Neural cell (in vitro differentiated cells): ENCODE results near the gene PPP1R15B. TPM values are rescaled to one million over a fixed set of nuclear protein-coding genes. Genes with fewer than 3 reads are reported as not detected.

Experiments used
- H2AFZ ChIP-seq: fragments of 200-600, 300-800 bp; sonication (generic), shearing (Covaris generic); 2 replicates; pipeline ENCODE4 v1.6.0; 2014; ENCODE audit warnings: low read depth, mild to moderate bottlenecking, antibody characterized with exemption, low read length, moderate library complexity
- H3F3A ChIP-seq: fragments of 200-600 bp; shearing (Covaris generic); 2 replicates; pipeline ENCODE4 v1.6.1; 2016; ENCODE audit warnings: mild to moderate bottlenecking, moderate library complexity, mixed read lengths, antibody characterized with exemption, low read length; ENCODE audit not compliant: insufficient read depth, poor library complexity, severe bottlenecking
- H3K27ac ChIP-seq: fragments of 200-600, 300-800 bp; sonication (generic), shearing (Covaris generic); 2 replicates; pipeline ENCODE4 v1.5.1; 2014; ENCODE audit warnings: mild to moderate bottlenecking, low read length, moderate library complexity
- H3K27me3 ChIP-seq: fragments of 300-800, 200-600 bp; sonication (generic), shearing (Covaris generic); 2 replicates; pipeline ENCODE4 v1.6.0; 2014; ENCODE audit warnings: mild to moderate bottlenecking, low read depth, low read length, moderate library complexity; ENCODE audit not compliant: insufficient read depth
- H3K36me3 ChIP-seq: fragments of 300-800, 200-600 bp; sonication (generic), shearing (Covaris generic); 2 replicates; pipeline ENCODE4 v1.5.1; 2014; ENCODE audit warnings: mild to moderate bottlenecking, antibody characterized with exemption, low read length, moderate library complexity; ENCODE audit not compliant: insufficient read depth
- H3K4me2 ChIP-seq: fragments of 300-800, 200-600 bp; sonication (generic), shearing (Covaris generic); 2 replicates; pipeline ENCODE4 v1.6.0; 2014; ENCODE audit warnings: mild to moderate bottlenecking, low read length
- H3K4me3 ChIP-seq: fragments of 300-800, 200-600 bp; sonication (generic), shearing (Covaris generic); 2 replicates; pipeline ENCODE4 v1.5.1; 2014; ENCODE audit warnings: mild to moderate bottlenecking, low read length, moderate library complexity
- H3K79me2 ChIP-seq: fragments of 200-600 bp; shearing (Covaris generic); replicated peaks from 2 replicates; pipeline ENCODE4 v1.6.0; 2014; ENCODE audit warnings: mild to moderate bottlenecking, low read length, moderate library complexity; ENCODE audit not compliant: insufficient read depth
- H3K9ac ChIP-seq: fragments of 300-800, 200-600 bp; sonication (generic), shearing (Covaris generic); 2 replicates; pipeline ENCODE4 v1.6.1; 2016; ENCODE audit warnings: mild to moderate bottlenecking, low read length, mixed read lengths
- H3K9me2 ChIP-seq: fragments of 200-600 bp; shearing (Covaris generic); 2 replicates; pipeline ENCODE4 v1.6.1; 2016; ENCODE audit warnings: mild to moderate bottlenecking, low read length, mixed read lengths; ENCODE audit not compliant: insufficient read depth
- H3K9me3 ChIP-seq: fragments of 200-600, 300-800 bp; sonication (generic), shearing (Covaris generic); 2 replicates; pipeline ENCODE4 v1.6.1; 2016; ENCODE audit warnings: mild to moderate bottlenecking, mixed run types, low read length, moderate library complexity, mixed read lengths
- H4K20me1 ChIP-seq: fragments of 200-600 bp; shearing (Covaris generic); 2 replicates; pipeline ENCODE4 v1.6.1; 2016; ENCODE audit warnings: mild to moderate bottlenecking, mixed run types; ENCODE audit not compliant: insufficient read depth
- EP300 ChIP-seq: fragments of 450-650 bp; conservative IDR thresholded peaks from 2 replicates; pipeline ENCODE4 v1.6.1; 2014; ENCODE audit warnings: antibody characterized with exemption, mild to moderate bottlenecking, moderate library complexity; ENCODE audit not compliant: poor library complexity, severe bottlenecking
- EZH2 ChIP-seq: fragments of 200-600, 300-800 bp; shearing (Covaris generic), sonication (generic); IDR thresholded peaks from 2 replicates; pipeline ENCODE4 v1.6.1; 2014; ENCODE audit warnings: antibody characterized with exemption, low read length, borderline replicate concordance, mild to moderate bottlenecking; ENCODE audit not compliant: insufficient read depth, poor library complexity, severe bottlenecking
- MXI1 ChIP-seq: fragments of 450-650 bp; conservative IDR thresholded peaks from 2 replicates; pipeline ENCODE4 v1.6.1; 2014; ENCODE audit warnings: antibody characterized with exemption, mild to moderate bottlenecking; ENCODE audit not compliant: poor library complexity, severe bottlenecking
- POLR2AphosphoS5 ChIP-seq: IDR thresholded peaks from 2 replicates; pipeline ENCODE4 v1.6.1; 2012
- RAD21 ChIP-seq: fragments of 450-650 bp; conservative IDR thresholded peaks from 2 replicates; pipeline ENCODE4 v1.6.1; 2014; ENCODE audit warnings: antibody characterized with exemption, mild to moderate bottlenecking, moderate library complexity
- SMC3 ChIP-seq: fragments of 450-650 bp; conservative IDR thresholded peaks from 2 replicates; pipeline ENCODE4 v1.6.1; 2014; ENCODE audit warnings: antibody characterized with exemption, mild to moderate bottlenecking, moderate library complexity; ENCODE audit not compliant: poor library complexity
- TAF1 ChIP-seq: IDR thresholded peaks from 2 replicates; pipeline ENCODE4 v1.6.1; 2012; ENCODE audit warnings: low read depth
- polyA plus RNA-seq: library from polyadenylated mRNA; depleted of rRNA; stranded (reverse); fragments of >200 nt; gene quantifications from 2 replicates; pipeline ENCODE4 v1.2.3, GENCODE V29; 2014
- TF ChIP-seq, protein P1 (sequence below): fragments of 450-650 bp; IDR thresholded peaks from 2 replicates; pipeline ENCODE4 v1.5.1; 2014; ENCODE audit warnings: antibody characterized with exemption, mild to moderate bottlenecking, moderate library complexity; ENCODE audit not compliant: poor library complexity, severe bottlenecking
- TF ChIP-seq, protein P2 (sequence below): IDR thresholded peaks from 2 replicates; pipeline ENCODE4 v1.6.1; 2012; ENCODE audit warnings: borderline replicate concordance

The PPP1R15B gene
- polyA plus RNA-seq, 1 donor from 2014 or later = 30.1 TPM

DNA sequence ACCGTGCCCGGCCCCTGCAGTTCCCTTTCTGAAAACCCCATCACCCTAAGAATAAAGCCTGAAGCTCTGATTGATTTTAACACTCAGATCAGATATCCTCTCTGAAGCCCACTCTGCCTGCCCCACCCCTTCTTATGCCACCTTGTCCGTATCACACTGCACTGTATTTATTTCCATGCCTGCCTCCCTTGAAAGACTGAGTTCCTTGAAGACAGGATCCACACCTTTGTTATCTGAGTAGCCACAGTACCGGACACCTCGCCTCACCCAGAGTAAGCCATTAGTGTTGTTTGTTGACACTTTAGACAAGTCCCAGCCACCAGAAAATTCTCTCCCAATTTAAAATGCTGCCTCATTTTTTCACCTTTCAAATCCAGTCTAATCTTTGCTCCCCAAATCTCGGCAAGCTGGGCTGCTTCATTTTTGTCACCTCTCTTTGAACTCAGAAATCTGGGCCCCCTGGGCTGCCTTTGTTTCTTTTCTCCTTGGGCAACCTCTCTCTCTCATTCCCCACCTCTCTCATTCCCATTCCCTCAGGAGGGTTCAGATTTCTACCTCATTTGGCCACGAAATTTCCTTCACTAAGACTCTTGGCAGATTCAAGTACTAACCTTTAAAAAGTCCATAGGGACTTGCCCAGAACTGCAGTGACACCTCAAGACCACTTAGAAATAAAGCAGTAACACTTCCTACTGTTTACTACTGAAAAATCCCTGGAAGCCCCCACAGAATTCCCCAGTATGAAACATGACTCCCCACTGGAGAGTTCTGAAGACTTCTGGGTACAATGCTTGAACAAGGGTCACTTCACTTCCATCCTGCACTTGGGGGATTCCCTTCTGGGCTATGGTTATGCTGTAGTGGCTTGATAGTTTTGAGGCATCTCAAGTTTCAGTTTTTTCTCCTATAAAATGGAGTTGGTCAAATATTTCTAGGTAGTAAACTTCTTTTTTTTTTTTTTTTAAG lies 8.7 kb upstream of the PPP1R15B start:
- Histone ChIP-seq H3K79me2 (no peaks in the 10 kb centered on the region), H3K27me3 (no peaks in the 10 kb centered on the region), H4K20me1 (no peaks in the 10 kb centered on the region), H3K36me3 (peaks cover 8% of the 10 kb centered on the region), H3K27ac (no peak overlapping the region), H2AFZ (no peak overlapping the region), H3K9ac (no peak overlapping the region), H3K9me2 (no peaks in the 10 kb centered on the region), H3K9me3 (no peaks in the 10 kb centered on the region), H3K4me3 (no peak overlapping the region), H3K4me2 (no peak overlapping the region), H3F3A (no peaks in the 10 kb centered on the region)
- TF ChIP-seq TAF1 (no peak), EZH2 (no peak), POLR2AphosphoS5 (no peak), EP300 (no peak), RAD21 (no peak), MXI1 (no peak), SMC3 (no peak)
- TF ChIP-seq, protein P1, sequence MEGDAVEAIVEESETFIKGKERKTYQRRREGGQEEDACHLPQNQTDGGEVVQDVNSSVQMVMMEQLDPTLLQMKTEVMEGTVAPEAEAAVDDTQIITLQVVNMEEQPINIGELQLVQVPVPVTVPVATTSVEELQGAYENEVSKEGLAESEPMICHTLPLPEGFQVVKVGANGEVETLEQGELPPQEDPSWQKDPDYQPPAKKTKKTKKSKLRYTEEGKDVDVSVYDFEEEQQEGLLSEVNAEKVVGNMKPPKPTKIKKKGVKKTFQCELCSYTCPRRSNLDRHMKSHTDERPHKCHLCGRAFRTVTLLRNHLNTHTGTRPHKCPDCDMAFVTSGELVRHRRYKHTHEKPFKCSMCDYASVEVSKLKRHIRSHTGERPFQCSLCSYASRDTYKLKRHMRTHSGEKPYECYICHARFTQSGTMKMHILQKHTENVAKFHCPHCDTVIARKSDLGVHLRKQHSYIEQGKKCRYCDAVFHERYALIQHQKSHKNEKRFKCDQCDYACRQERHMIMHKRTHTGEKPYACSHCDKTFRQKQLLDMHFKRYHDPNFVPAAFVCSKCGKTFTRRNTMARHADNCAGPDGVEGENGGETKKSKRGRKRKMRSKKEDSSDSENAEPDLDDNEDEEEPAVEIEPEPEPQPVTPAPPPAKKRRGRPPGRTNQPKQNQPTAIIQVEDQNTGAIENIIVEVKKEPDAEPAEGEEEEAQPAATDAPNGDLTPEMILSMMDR = no peak
- TF ChIP-seq, protein P2, sequence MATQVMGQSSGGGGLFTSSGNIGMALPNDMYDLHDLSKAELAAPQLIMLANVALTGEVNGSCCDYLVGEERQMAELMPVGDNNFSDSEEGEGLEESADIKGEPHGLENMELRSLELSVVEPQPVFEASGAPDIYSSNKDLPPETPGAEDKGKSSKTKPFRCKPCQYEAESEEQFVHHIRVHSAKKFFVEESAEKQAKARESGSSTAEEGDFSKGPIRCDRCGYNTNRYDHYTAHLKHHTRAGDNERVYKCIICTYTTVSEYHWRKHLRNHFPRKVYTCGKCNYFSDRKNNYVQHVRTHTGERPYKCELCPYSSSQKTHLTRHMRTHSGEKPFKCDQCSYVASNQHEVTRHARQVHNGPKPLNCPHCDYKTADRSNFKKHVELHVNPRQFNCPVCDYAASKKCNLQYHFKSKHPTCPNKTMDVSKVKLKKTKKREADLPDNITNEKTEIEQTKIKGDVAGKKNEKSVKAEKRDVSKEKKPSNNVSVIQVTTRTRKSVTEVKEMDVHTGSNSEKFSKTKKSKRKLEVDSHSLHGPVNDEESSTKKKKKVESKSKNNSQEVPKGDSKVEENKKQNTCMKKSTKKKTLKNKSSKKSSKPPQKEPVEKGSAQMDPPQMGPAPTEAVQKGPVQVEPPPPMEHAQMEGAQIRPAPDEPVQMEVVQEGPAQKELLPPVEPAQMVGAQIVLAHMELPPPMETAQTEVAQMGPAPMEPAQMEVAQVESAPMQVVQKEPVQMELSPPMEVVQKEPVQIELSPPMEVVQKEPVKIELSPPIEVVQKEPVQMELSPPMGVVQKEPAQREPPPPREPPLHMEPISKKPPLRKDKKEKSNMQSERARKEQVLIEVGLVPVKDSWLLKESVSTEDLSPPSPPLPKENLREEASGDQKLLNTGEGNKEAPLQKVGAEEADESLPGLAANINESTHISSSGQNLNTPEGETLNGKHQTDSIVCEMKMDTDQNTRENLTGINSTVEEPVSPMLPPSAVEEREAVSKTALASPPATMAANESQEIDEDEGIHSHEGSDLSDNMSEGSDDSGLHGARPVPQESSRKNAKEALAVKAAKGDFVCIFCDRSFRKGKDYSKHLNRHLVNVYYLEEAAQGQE = no peak

DNA sequence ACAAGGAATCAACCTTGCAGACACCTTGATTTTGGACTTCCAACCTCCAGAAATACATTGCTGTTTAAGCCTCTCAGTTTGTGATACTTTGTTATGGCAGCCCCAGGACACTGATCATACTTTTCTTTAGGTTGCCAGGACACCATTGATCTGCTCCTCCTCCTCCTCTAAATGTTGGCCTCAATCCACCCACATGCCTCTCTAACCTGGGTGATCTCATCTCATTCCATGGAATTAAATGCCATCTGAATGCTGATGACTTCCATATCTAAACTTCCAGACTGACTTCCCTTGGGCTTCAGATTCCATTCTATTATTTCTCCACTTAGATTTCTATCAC lies 7.4 kb upstream of the PPP1R15B start:
- H3K27ac ChIP-seq = no peak overlapping the region
- H3K4me2 ChIP-seq = no peak overlapping the region
- no peaks in the 10 kb centered on the region for H4K20me1 ChIP-seq
- H3K9me2 ChIP-seq = no peaks in the 10 kb centered on the region
- TF ChIP-seq EZH2 (no peak), SMC3 (no peak)
- TF ChIP-seq, protein P1 = no peak
- no peak overlapping the region for H3K4me3 ChIP-seq
- peaks cover 4% of the 10 kb centered on the region for H3K36me3 ChIP-seq
- no peaks in the 10 kb centered on the region for H3K79me2 ChIP-seq
- no peak overlapping the region for H2AFZ ChIP-seq
- H3K9me3 ChIP-seq = no peaks in the 10 kb centered on the region
- H3F3A ChIP-seq = no peaks in the 10 kb centered on the region
- H3K9ac ChIP-seq = no peak overlapping the region
- no peaks in the 10 kb centered on the region for H3K27me3 ChIP-seq
